GM18526 (cell line): ENCODE measurements around the gene DPYSL5.

Experiments used
- POLR2A ChIP-seq: IDR thresholded peaks from 3 replicates; pipeline ENCODE4 v1.6.1; 2011; ENCODE audit not compliant: insufficient read length; ENCODE audit errors: extremely low read depth

The DPYSL5 gene

DNA sequence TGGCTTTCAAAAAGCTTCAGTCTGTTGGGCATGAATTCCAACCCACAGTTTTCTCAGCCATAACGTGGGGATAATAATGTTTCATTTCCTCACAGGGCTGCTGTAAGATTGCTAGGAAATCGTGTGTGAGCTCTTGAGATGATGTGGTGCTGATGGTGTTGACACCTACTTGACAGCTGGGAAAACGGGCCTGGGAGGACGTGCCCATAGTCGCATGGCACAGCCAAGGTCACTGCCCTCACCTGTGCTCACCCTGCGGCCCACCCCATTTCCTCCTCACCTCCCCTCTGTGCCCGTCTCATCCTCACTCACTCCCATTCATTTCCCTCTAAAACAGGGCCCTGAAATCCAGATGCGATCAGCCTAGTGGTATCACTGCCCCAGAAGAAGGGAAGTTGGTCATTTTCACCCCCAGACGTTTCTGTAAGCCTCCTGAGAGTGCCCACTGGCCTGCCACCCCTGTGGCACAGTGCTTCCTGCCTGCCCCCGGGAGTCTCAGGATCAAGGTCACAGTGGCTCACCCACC, 33.0 kb downstream of the DPYSL5 start:
- no peak for TF ChIP-seq POLR2A

- no peak for TF ChIP-seq POLR2A
Measured at GRCh38 chr2:26883956-26884355, 36.0 kb downstream of the DPYSL5 start.

DNA sequence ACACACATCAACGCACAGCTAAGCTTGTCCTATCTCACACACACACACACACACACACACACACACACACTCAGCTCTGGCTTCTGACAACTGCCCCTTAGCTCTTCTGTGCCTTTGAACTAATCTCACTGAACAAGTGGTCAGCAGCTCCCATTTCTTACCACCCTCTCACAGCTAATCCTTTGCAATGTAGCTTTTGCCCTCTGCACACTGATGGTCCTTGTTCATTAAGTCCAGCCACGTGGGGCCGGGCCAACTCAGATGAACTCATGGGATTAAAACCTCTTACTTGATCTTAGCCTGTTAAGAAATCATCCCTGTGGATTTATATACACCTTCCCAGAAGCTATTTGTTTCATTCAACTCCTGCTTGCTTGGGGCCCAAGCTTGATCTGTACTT, 36.6 kb downstream of the DPYSL5 start:
- TF ChIP-seq POLR2A, result no peak

DNA sequence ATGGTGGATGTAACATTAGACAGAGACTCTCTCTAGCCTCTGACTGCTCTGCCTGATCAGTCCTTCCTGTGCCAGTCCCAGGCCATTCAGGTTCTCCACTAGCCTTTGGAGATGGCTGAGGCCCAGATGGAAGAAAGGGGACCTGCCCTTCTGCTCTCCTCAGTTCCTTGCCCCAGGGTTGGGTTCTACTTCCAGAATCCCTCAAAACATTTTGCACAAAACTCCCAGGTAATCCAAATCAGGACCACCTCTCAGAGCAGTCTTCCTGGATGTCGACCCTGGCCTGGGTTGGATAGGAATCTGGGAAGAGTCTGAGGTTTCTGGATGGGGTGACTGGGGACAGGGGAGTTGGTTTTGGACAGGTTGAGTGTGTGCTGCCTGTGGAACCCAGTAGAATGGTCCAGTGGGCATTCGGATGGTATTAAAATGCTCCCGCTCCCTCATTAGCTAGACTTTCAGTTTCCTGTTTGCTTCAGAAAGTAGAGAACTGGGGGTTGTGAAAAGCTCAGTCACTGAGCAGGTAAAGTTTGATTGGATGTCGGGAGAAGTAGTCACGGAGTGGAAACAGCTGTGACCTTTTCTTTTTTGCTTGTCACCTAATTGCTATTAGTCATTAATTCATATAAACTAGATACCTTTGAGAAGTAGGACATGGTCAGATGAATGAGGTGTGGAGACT, 37.9 kb downstream of the DPYSL5 start:
- TF ChIP-seq POLR2A, result no peak

- no peak for TF ChIP-seq POLR2A
Measured at GRCh38 chr2:26886736-26887135, 38.8 kb downstream of the DPYSL5 start.

DNA sequence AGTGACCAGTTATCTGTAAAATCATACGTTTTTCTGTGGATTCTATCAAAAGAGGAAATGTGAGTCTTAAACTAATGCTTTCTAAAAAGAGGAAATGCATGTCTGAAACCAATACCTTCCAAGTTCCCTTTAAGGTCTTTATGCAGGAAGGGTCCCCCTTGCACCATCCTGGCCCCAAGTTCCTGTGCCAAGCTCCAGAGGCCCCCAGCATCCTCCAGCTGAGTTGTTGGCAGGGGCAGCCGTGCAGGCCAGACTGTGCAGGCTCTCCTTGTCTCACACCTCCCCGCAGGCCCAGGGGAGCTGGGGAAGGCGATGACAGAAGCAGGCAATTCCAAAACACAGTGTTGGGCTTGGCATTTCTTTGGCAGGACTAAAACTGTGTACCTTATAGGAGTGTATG, 39.2 kb downstream of the DPYSL5 start:
- no peak for TF ChIP-seq POLR2A

DNA sequence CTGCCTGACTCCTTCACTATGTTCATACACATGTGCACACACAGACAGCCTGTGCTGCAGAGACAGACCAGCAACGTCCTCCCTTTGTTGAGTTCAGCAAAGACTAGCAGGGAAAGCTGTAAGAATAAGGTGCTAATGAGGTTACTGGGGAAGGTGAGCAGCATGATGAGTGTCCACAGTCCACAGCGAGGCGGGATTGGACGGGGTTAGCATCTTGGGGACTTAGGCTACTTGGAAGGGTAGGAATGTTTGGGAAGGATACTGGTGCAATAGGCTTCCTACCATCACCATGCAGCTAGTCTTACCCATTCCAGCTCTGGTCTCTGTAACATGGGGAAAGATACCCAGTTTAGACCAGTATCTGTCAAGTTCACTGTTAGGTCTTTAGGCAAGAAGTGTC, 41.9 kb downstream of the DPYSL5 start:
- TF ChIP-seq POLR2A, result no peak

- TF ChIP-seq POLR2A, result no peak
Measured at GRCh38 chr2:26890341-26891000, 42.5 kb downstream of the DPYSL5 start.

- TF ChIP-seq POLR2A, result no peak
Measured at GRCh38 chr2:26892133-26892532, 44.2 kb downstream of the DPYSL5 start.

GRCh38 chr2:26892922-26893524, 45.1 kb downstream of the DPYSL5 start:
- TF ChIP-seq POLR2A, result no peak

DNA sequence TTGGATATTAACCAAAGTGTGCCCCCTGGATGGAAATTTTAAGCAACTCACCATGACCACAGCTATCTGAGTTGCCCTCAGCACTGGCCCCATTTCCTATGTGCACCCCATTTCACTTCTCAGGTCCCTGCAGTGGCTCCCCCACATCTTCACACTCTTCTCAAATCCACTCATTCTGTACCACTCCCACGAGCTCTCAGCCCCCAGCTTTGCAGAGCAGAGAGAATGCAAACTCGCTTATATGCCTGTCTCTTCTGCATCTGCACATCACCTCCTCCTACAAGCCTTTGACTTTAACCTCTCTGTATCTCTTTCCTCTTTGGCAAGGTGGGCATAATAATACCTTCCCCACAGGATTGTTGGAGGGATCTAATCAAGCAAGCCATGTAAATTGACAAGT, 46.2 kb downstream of the DPYSL5 start:
- TF ChIP-seq POLR2A, result no peak

GRCh38 chr2:26897807-26898479, 50.0 kb downstream of the DPYSL5 start:
- TF ChIP-seq POLR2A, result no peak

DNA sequence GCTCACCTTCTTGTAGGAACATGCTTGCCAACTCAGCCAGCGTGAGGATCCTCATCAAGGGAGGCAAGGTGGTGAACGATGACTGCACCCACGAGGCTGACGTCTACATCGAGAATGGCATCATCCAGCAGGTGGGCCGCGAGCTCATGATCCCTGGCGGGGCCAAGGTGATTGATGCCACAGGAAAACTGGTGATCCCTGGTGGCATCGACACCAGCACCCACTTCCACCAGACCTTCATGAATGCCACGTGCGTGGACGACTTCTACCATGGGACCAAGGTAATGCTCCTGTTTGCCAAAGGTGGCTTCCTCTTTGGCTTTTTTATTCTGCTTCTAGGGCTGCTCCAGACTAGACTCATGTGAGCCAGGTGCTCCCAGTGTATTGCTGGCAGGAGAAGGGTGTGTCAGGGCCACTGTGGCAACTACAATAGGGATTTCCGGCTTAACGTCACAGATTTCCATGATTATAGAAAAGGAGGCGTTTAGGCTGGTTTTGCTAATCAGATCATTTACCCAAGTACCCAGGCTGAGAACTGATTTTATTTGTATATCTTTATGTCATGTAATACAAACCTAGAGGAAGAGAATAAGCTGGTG, 50.6 kb downstream of the DPYSL5 start:
- no peak for TF ChIP-seq POLR2A

DNA sequence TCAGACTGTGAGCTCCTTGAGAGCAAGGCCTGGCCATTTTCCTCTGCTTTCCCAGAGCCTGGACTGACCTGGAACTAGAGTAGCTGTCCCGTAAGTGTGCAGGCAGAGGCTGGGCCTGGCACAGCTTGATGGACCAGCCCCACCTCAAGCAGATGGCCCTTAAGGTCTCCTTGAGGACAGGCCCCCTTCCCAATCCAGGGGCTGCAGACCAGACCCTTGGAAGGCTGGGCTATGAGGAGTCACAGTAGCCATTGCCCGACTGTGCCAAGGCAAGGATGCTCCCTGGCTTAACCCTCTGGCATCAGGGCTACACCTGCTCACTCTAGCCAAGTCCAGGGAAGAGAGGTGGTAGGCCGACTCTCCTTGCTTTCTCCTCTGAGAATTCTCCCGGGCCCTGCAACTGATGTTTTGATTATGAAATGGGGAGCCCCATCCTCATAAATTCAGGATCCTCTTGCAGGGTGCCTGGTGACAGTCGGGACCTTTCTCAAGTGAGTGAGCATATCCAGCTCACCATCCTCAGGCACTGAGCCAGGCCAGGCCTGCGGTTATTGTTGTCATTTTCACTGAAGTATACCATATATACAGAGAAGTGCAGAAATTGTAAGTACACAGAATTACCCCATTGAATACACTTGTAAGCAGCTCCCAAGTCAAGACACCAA, 51.7 kb downstream of the DPYSL5 start:
- no peak for TF ChIP-seq POLR2A

GRCh38 chr2:26900831-26901321, 52.9 kb downstream of the DPYSL5 start:
- no peak for TF ChIP-seq POLR2A
